Measurements from ENCODE around the gene PCF11. TPM values are rescaled to one million over a fixed set of nuclear protein-coding genes. Genes with fewer than 3 reads are reported as not detected.

The PCF11 gene
- total and polyA plus RNA-seq, 2 of the 13 experiments (the other 11 are each of a cell fraction or from before 2014, with no cell fraction given): 40.3 to 47.7 TPM

DNA sequence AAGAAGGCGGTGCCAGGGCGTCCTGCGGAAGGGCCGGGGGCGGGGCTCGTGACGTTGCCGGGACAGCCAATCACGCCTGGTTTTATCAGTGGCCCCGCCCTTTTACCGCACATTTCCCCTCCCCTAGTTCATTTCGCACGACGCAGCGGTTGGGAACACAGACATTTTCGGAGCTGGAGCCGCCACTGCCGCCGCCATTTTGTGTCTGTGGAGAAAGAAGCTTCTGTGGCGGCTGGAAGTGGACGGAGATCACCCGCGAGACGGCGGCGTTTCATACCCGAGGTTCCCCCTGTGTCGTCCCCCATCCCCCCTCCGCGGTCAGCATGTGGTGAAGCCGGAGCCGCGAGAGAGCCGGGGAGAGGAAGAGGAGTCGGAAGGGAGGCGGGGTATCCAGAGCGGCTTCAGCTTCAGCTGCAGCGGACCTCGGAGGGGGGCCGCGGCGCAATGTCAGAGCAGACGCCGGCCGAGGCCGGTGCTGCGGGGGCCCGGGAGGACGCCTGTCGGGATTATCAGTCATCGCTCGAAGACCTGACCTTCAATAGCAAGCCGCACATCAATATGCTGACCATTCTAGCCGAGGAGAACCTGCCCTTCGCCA, at the start of gene PCF11 (continued):
- TF ChIP-seq ZNF704 (CRISPR knock-in tag; IDR thresholded peaks at IDR 0.05; ENCODE audit: borderline replicate concordance): no peak
- peak; percentile 60; the same call in 1 of the 2 replicates for TF ChIP-seq ZNF441 (CRISPR knock-in tag; IDR thresholded peaks at IDR 0.05; ENCODE audit: borderline replicate concordance)
- TF ChIP-seq CENPBD1 (CRISPR knock-in tag; IDR thresholded peaks at IDR 0.05; ENCODE audit: borderline replicate concordance, low read depth): no peak
- TF ChIP-seq ZNF577 (CRISPR knock-in tag; IDR thresholded peaks at IDR 0.05; ENCODE audit: borderline replicate concordance, low read depth): no peak
- TF ChIP-seq, protein P1, sequence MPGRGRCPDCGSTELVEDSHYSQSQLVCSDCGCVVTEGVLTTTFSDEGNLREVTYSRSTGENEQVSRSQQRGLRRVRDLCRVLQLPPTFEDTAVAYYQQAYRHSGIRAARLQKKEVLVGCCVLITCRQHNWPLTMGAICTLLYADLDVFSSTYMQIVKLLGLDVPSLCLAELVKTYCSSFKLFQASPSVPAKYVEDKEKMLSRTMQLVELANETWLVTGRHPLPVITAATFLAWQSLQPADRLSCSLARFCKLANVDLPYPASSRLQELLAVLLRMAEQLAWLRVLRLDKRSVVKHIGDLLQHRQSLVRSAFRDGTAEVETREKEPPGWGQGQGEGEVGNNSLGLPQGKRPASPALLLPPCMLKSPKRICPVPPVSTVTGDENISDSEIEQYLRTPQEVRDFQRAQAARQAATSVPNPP (CRISPR knock-in tag; IDR thresholded peaks at IDR 0.05): no peak
- TF ChIP-seq, protein P2, sequence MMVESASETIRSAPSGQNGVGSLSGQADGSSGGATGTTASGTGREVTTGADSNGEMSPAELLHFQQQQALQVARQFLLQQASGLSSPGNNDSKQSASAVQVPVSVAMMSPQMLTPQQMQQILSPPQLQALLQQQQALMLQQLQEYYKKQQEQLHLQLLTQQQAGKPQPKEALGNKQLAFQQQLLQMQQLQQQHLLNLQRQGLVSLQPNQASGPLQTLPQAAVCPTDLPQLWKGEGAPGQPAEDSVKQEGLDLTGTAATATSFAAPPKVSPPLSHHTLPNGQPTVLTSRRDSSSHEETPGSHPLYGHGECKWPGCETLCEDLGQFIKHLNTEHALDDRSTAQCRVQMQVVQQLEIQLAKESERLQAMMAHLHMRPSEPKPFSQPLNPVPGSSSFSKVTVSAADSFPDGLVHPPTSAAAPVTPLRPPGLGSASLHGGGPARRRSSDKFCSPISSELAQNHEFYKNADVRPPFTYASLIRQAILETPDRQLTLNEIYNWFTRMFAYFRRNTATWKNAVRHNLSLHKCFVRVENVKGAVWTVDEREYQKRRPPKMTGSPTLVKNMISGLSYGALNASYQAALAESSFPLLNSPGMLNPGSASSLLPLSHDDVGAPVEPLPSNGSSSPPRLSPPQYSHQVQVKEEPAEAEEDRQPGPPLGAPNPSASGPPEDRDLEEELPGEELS (CRISPR knock-in tag; IDR thresholded peaks at IDR 0.05): no peak; the same call in 1 of the 2 replicates
- no peak for TF ChIP-seq ATF3 (CRISPR knock-in tag; IDR thresholded peaks at IDR 0.05)
- no peak for TF ChIP-seq ZNF296 (CRISPR knock-in tag; conservative IDR thresholded peaks at IDR 0.05)
- peak; percentile 93; the same call in 1 of the 2 replicates for TF ChIP-seq ZNF136 (CRISPR knock-in tag; IDR thresholded peaks at IDR 0.05; ENCODE audit: low read depth)
- peak; percentile 68; the same call in 1 of the 2 replicates for TF ChIP-seq MED13 (CRISPR knock-in tag; IDR thresholded peaks at IDR 0.05)
- TF ChIP-seq BRD4 (CRISPR knock-in tag; IDR thresholded peaks at IDR 0.05): peak; percentile 61; the same call in 1 of the 2 replicates
- peak; percentile 36; the same call in 1 of the 2 replicates for TF ChIP-seq NRL (CRISPR knock-in tag; IDR thresholded peaks at IDR 0.05; ENCODE audit: borderline replicate concordance)
- no peak for TF ChIP-seq ZZZ3 (CRISPR knock-in tag; IDR thresholded peaks at IDR 0.05; ENCODE audit: borderline replicate concordance)
- TF ChIP-seq ZNF142 (CRISPR knock-in tag; IDR thresholded peaks at IDR 0.05): 0 out of 2 replicates have a peak, but pooled peaks have one; percentile 10
- no peak for TF ChIP-seq CENPT (CRISPR knock-in tag; IDR thresholded peaks at IDR 0.05; ENCODE audit: low read depth)
- TF ChIP-seq MAFF (IDR thresholded peaks at IDR 0.05; ENCODE audit: low read depth, low read length): no peak
